ENCODE measurements around the gene SLC35F1.

DNA sequence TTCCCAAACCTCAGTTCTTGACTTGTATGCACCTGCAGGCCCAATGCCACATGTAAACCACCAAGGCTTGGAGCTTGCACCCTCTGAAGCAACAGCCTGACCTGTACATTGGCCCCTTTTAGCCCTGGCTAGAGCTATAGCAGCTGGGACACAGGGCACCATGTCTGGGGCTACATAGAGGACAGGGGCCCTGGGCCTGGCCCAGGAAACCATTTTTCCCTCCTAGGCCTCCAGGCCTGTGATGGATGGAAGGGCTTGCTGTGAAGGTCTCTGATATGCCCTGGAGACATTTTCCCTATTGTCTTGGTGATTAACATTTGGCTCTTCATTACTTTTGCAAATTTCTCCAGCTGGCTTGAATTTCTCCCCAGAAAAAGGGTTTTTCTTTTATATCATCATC, 64.6 kb downstream of the SLC35F1 start:
- no peak for TF ChIP-seq CTCF (IDR thresholded peaks at IDR 0.05)
- TF ChIP-seq POLR2A (IDR thresholded peaks at IDR 0.05), result no peak
